ENCODE measurements around the gene HGD.

The HGD gene

DNA sequence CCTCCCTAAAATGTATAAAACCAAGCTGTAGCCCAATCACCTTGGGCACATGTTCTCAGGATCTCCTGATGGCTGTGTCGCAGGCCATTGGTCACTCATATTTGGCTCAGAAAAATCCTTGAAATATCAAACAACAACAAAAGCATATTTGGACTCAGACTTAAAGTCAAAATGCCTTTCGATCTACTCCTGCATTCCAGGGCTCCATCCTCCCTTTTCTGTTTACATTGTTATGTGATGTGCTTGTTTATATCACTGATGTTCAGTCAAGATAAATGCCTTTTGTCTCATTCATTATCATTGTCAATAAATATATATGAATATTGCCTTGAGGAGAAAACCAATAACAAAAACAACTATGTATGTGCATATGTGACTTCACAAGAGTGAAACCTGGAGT lies 31.7 kb downstream of the HGD start:
- H3K4me3 ChIP-seq (replicated peaks; ENCODE audit: low read depth, low read length): no peak overlapping the region
- no peak for DNase-seq (ENCODE audit: extremely low read depth, low read depth)

DNA sequence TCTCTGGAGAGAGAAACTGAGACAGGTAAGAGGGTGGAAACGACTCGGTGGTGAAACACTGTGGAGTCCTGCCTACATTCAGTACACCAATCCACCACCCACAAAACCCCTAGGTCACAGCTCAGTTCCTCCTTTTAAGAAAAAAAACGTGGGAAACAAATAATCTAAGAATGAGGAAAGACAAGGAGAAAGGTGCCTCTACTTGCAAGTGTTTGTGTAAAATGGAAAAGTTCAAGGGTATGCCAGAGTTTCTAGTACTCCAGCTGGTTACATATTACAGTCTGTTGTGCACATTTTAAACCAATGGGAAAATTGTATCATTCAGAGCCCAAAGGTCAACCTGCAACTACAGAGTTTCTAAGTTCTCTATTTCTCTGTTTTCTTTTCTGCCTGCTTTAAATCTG lies 32.2 kb downstream of the HGD start:
- no peak for DNase-seq (ENCODE audit: extremely low read depth, low read depth)
- TF ChIP-seq, protein P1, sequence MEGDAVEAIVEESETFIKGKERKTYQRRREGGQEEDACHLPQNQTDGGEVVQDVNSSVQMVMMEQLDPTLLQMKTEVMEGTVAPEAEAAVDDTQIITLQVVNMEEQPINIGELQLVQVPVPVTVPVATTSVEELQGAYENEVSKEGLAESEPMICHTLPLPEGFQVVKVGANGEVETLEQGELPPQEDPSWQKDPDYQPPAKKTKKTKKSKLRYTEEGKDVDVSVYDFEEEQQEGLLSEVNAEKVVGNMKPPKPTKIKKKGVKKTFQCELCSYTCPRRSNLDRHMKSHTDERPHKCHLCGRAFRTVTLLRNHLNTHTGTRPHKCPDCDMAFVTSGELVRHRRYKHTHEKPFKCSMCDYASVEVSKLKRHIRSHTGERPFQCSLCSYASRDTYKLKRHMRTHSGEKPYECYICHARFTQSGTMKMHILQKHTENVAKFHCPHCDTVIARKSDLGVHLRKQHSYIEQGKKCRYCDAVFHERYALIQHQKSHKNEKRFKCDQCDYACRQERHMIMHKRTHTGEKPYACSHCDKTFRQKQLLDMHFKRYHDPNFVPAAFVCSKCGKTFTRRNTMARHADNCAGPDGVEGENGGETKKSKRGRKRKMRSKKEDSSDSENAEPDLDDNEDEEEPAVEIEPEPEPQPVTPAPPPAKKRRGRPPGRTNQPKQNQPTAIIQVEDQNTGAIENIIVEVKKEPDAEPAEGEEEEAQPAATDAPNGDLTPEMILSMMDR (IDR thresholded peaks at IDR 0.05; ENCODE audit: low read depth, low read length, missing control alignments): no peak
- H3K4me3 ChIP-seq (replicated peaks; ENCODE audit: low read depth, low read length): no peak overlapping the region

More for the DNA sequence above, 31.7 kb downstream of the HGD start:
- TF ChIP-seq, protein P1 (IDR thresholded peaks at IDR 0.05; ENCODE audit: low read depth, low read length, missing control alignments): no peak

DNA sequence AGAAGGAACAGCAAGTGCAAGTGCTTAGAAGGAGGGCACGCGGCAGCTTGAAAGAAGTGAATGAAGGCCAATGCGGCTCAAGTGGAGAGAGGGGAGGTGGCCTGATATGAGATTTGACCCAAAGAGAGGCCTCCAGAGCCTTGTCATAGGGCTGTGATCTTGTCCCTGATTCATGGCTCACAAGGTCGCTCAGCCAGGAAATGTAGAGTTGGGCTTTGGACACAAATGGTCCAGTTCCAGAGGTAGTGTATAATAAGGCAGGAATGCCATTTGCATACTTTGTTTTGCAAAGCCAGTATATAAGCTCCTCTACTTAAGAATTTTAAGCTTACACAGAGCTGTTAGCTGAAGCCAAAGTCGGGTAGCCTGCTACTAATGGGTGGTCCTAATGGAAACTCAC lies 33.7 kb downstream of the HGD start:
- H3K4me3 ChIP-seq (replicated peaks; ENCODE audit: low read depth, low read length): no peak overlapping the region

DNA sequence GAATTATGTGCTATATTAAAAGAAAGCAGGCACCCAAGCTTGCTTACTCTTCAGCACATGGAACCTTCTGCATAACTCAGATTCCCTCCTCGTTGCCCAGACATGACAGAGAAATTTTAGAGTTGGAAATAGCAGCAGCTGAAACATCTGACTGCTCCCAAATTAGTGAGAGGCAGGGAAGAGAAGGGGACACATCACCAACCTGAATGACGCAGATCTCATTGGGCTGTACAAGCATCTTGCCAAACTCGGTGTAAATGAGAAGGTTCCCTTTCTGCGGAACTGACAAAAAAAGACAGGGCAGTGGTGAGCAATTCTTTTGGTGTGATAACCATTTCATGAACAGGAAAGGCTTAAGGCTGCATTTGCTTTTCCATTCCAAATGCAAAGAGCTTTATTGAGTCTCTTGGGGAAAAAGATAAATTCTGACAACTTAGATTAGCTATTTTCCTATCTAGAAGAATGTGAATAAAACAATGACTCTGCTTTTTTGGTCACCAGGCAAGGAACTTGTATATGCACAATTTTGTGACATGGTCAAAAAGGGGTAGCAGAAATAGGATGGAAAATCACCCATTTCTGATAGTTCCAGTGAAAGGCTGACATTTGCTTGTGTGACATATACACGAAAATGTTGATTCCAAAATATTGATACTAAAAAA lies 35.1 kb downstream of the HGD start:
- TF ChIP-seq, protein P1 (IDR thresholded peaks at IDR 0.05; ENCODE audit: low read depth, low read length, missing control alignments): no peak
- no peak overlapping the region for H3K4me3 ChIP-seq (replicated peaks; ENCODE audit: low read depth, low read length)
- no peak for DNase-seq (ENCODE audit: extremely low read depth, low read depth)

More for the DNA sequence above, 33.7 kb downstream of the HGD start:
- no peak for DNase-seq (ENCODE audit: extremely low read depth, low read depth)
- TF ChIP-seq, protein P1 (IDR thresholded peaks at IDR 0.05; ENCODE audit: low read depth, low read length, missing control alignments): no peak

DNA sequence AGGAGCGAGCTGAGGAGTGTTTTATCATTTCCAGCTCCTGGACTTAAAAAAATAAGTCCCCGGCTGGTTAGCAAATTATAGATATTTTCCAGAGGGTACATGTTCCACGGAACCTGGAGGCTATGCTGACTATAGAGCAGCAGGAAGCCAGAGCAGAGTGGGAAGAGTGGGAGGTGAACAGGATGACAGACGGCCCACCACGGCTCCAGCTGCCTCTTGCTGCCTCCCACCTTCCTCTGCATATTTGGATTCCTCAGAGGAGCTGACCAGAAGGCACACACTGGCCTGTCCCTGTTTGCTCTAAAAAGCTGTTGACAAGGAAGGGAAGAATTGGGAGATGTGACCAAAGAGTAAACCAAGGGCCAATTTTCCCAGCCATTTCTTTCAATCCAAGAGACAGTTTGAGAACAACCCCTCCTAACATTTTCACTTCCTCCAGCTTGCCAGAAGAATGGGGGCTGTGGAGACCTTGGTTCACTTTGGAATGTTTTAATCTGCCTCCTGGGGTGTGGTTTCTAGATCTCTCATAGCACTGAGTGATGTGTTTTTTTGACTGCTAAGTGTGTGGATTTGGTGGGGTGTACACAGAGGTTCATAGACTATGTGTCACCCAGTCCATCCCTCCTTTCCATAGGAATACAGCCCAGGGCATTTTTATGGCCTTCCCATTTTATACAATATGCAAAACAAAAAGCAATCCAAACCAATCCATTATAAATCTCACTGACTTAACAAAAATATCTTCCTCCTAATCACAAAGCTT lies 36.8 kb downstream of the HGD start:
- no peak for DNase-seq (ENCODE audit: extremely low read depth, low read depth)

DNA sequence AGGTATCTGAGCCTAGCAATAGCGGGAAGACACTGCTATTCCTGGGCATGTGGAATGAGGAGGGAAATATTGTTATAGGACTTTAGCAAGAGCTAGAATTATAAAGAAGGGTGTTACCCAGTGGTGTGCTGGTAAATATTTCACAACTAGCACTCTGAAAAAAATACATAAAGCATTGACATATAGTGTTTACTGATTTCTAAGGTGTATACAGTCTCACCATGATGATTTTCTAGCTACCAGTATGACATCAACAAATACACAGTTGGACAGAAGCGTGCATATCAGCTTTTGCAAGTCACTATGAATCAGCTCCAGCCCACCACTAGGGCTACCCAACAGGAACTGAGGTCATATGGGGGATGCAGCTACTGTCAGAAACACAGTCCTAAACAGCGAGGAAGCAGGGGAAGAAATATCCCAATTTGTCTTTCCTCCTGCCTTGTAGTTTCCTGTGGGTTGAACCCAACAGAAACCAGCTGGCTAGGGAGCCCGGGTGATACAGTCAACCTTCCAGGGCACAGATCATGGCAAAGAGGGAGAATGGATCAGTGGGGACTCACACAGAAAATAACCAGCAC lies 39.6 kb downstream of the HGD start:
- peak; percentile 22 for DNase-seq (ENCODE audit: extremely low read depth, low read depth)
- H3K4me3 ChIP-seq (replicated peaks; ENCODE audit: low read depth, low read length): no peak overlapping the region
- TF ChIP-seq, protein P1 (IDR thresholded peaks at IDR 0.05; ENCODE audit: low read depth, low read length, missing control alignments): no peak

More for the DNA sequence above, 36.8 kb downstream of the HGD start:
- TF ChIP-seq, protein P1 (IDR thresholded peaks at IDR 0.05; ENCODE audit: low read depth, low read length, missing control alignments): no peak
- H3K4me3 ChIP-seq (replicated peaks; ENCODE audit: low read depth, low read length): no peak overlapping the region

All from HFF-Myc (cell line).